Muscle layer of colon (tissue), 2 donors: ENCODE results near the gene SEC22C.
"Not testable (repeated sequence)": the region's sequence is repeated elsewhere in the genome, so short reads cannot be mapped to it uniquely, and the experiment has no call there.

Experiments used
- H3K27ac ChIP-seq: one replicate; pipeline ENCODE4 v1.7.0; 2013; ENCODE audit warnings: low read depth, mild to moderate bottlenecking, low read length, moderate library complexity
- H3K27me3 ChIP-seq, 2 donors: one replicate each; pipeline ENCODE4 v1.7.0; 2013; ENCODE audit warnings: low read length in 2 of 2, mild to moderate bottlenecking in 2 of 2; ENCODE audit not compliant: insufficient read depth in 2 of 2, control insufficient read depth in 1 of 2
- H3K36me3 ChIP-seq: one replicate; pipeline ENCODE4 v1.7.0; 2013; ENCODE audit warnings: mild to moderate bottlenecking, low read length; ENCODE audit not compliant: insufficient read depth
- H3K4me1 ChIP-seq: one replicate; pipeline ENCODE4 v1.7.0; 2013; ENCODE audit warnings: mild to moderate bottlenecking, low read length; ENCODE audit not compliant: insufficient read depth
- H3K4me3 ChIP-seq, 2 donors: one replicate each; pipeline ENCODE4 v1.7.0; 2013; ENCODE audit warnings: low read length in 2 of 2, low read depth in 1 of 2, mild to moderate bottlenecking in 1 of 2, moderate library complexity in 1 of 2
- H3K9ac ChIP-seq: one replicate; pipeline ENCODE4 v1.7.0; 2013; ENCODE audit warnings: low read length
- H3K9me3 ChIP-seq: one replicate; pipeline ENCODE4 v1.7.0; 2013; ENCODE audit warnings: mild to moderate bottlenecking, low read length
- donor health status: abdominal sarcoma.
- donor health status: Adenocarcinoma of cecum.

Gene SEC22C

GRCh38 chr3:42600111-42600957, 18.6 kb upstream of the SEC22C start, which contains the start of gene NKTR:
Gene NKTR, plus strand, starts transcription at chr3:42600686. Its CDS starts 321 bp downstream, at chr3:42601007.
- Histone ChIP-seq H3K4me1 (peaks cover 23% of the 10 kb centered on the region), H3K9ac (peak within 1 kb of the TSS; percentile 63), H3K9me3 (no peaks in the 10 kb centered on the region), H3K36me3 (no peaks in the 10 kb centered on the region), H3K27ac (peak within 1 kb of the TSS; percentile 97), H3K4me3 (peak within 1 kb of the TSS; percentile 75), H3K27me3 (no peaks in the 10 kb centered on the region)

- not testable (repeated sequence) for H3K9me3 ChIP-seq, H3K27me3 ChIP-seq, H3K36me3 ChIP-seq, H3K4me3 ChIP-seq, H3K27ac ChIP-seq, H3K9ac ChIP-seq, H3K4me1 ChIP-seq
Measured at GRCh38 chr3:42597098-42597497, 15.3 kb upstream of the SEC22C start.

DNA sequence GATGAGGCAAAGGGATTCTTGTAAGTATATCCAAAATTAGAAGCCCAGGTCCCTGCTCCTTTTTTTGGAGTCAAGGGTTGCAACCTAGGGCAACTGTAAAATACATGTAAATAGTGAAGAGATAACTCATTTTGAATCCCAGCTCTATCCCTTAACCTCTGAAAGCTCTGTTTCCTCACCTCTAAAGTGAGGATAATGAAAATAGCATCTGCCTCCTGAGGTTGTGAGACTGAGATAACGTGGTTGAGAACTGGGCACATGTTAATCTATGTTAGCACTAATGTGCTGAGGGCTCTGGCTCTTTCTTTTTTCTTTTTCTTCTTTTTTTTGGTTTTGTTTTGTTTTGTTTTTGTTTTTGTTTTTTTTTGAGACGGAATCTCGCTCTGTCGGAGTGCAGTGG, 13.9 kb upstream of the SEC22C start:
- Histone ChIP-seq H3K4me3 (no peak overlapping the region), H3K9me3 (no peaks in the 10 kb centered on the region), H3K4me1 (peaks cover 8% of the 10 kb centered on the region), H3K36me3 (no peaks in the 10 kb centered on the region), H3K27ac (no peak overlapping the region), H3K9ac (no peak overlapping the region), H3K27me3 (no peaks in the 10 kb centered on the region)

DNA sequence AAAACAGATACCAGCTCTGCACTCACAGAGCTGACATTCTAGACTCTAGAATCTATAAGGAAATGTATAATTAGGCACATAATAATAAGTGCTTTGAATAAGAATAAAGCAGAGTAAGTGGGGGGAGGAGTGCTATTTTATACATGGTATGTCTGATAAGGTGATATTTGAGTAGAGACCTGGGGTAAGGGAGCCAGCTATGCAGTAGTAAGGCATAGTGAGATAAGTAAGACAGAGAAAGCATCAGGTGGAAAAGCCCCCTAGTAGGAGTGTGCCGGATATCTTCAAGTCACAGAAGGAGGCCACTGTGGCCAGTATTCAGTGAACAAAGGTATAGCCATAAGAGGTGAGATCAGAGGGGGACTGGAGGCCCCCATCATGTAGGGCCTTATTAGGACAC, 11.9 kb upstream of the SEC22C start:
- Histone ChIP-seq H3K27ac (no peak overlapping the region), H3K9me3 (no peaks in the 10 kb centered on the region), H3K9ac (no peak overlapping the region), H3K27me3 (no peaks in the 10 kb centered on the region), H3K36me3 (no peaks in the 10 kb centered on the region), H3K4me3 (no peak overlapping the region), H3K4me1 (peaks cover 8% of the 10 kb centered on the region)

- Histone ChIP-seq H3K36me3 (no peaks in the 10 kb centered on the region), H3K9ac (no peak overlapping the region), H3K4me1 (peaks cover 8% of the 10 kb centered on the region), H3K4me3 (peak overlapping the region in 1 of 2 donors; percentile 72), H3K9me3 (no peaks in the 10 kb centered on the region), H3K27me3 (no peaks in the 10 kb centered on the region), H3K27ac (no peak overlapping the region)
Measured at GRCh38 chr3:42591811-42592210, 10.0 kb upstream of the SEC22C start.

DNA sequence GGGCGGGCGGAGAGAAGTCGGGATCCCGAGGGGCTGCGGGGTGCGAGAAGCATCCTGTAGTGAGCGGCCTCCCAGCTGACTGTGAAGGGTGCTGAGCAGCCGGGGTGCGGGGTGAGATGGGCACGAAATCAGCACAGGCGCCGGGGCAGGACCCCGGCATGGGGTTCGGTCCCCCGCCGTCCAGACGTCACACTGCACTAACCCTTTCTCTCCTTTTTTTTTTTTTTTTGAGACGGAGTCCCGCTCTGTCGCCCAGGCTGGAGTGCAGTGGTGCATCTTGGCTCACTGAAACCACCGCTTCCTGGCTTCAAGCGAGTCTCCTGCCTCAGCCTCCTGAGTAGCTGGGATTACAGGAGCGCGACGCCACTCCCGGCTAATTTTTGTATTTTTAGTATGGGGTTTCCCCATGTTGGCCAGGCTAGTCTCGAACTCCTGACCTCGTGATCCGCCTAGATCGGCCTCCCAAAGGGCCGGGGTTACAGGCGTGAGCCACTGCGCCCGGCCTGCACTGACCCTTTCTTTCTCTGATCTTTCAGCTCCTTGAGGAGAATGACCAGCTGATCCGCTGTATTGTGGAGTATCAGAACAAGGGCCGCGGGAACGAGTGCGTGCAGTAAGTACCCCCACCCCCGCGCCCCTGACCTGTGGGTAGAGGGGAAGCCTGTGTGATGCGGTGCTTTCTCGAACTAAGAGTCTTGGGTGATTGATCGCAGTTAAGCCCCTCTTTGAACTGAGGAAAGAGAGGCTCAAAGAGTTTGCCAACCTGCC, 9.4 kb upstream of the SEC22C start:
- Histone ChIP-seq H3K9me3 (no peaks in the 10 kb centered on the region), H3K9ac (peak overlapping the region; percentile 53), H3K27me3 (no peaks in the 10 kb centered on the region)

GRCh38 chr3:42589382-42590109, 7.8 kb upstream of the SEC22C start:
- Histone ChIP-seq H3K27ac (peak overlapping the region; percentile 66), H3K36me3 (no peaks in the 10 kb centered on the region), H3K4me3 (peak overlapping the region in 1 of 2 donors; percentile 64), H3K9ac (no peak overlapping the region), H3K9me3 (no peaks in the 10 kb centered on the region), H3K4me1 (peaks cover 8% of the 10 kb centered on the region), H3K27me3 (no peaks in the 10 kb centered on the region)

More for the DNA sequence above, 9.4 kb upstream of the SEC22C start:
- Histone ChIP-seq H3K4me1 (peaks cover 8% of the 10 kb centered on the region), H3K27ac (peak overlapping the region; percentile 63), H3K36me3 (no peaks in the 10 kb centered on the region), H3K4me3 (peak overlapping the region; percentile 31 to 72)

GRCh38 chr3:42588625-42589024, 6.9 kb upstream of the SEC22C start:
- no peak overlapping the region for H3K27ac ChIP-seq
- H3K36me3 ChIP-seq, result no peaks in the 10 kb centered on the region
- no peaks in the 10 kb centered on the region for H3K9me3 ChIP-seq
- H3K4me1 ChIP-seq, result peaks cover 8% of the 10 kb centered on the region
- no peak overlapping the region for H3K4me3 ChIP-seq
- no peaks in the 10 kb centered on the region for H3K27me3 ChIP-seq
- no peak overlapping the region for H3K9ac ChIP-seq

DNA sequence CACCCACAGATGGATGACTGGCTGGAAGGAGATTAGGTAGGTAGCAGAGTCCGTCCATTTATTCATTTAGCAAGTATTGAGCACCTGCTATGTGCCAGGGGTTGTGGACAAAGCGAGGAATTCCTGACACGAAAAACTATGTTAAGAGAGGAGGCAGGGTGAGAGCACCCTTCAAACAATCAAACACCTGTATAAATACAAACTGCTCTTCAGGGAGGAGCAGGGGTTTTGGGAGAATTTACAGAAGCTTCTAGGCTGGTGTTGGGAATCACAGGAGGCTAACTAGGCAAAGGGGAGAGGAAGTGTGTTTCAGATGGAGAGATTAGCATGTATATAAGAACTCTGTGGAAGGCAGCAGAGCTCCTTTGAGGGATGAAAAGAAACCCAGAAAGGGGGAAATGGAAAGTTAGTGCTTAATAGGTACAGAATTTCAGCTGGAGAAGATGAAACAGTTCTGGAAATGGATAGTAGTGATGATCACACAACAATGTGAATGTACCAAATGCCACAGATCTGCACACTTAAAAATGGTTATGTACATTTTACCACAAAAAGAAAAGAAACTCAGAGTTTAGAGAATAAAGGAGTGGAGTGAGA, 805 bp upstream of the SEC22C start:
- Histone ChIP-seq H3K27ac (peak overlapping the region; percentile 82), H3K9me3 (no peaks in the 10 kb centered on the region), H3K4me1 (peaks cover 25% of the 10 kb centered on the region), H3K4me3 (peak overlapping the region; percentile 70 to 81), H3K9ac (peak overlapping the region; percentile 72), H3K27me3 (no peaks in the 10 kb centered on the region), H3K36me3 (no peaks in the 10 kb centered on the region)

- H3K9ac ChIP-seq, result peak overlapping the region; percentile 50
- peak overlapping the region; percentile 82 for H3K27ac ChIP-seq
- no peaks in the 10 kb centered on the region for H3K27me3 ChIP-seq
- peaks cover 25% of the 10 kb centered on the region for H3K4me1 ChIP-seq
- no peaks in the 10 kb centered on the region for H3K9me3 ChIP-seq
- no peaks in the 10 kb centered on the region for H3K36me3 ChIP-seq
- H3K4me3 ChIP-seq, result peak overlapping the region; percentile 70 to 81
Measured at GRCh38 chr3:42581400-42581708, 413 bp downstream of the SEC22C start.

DNA sequence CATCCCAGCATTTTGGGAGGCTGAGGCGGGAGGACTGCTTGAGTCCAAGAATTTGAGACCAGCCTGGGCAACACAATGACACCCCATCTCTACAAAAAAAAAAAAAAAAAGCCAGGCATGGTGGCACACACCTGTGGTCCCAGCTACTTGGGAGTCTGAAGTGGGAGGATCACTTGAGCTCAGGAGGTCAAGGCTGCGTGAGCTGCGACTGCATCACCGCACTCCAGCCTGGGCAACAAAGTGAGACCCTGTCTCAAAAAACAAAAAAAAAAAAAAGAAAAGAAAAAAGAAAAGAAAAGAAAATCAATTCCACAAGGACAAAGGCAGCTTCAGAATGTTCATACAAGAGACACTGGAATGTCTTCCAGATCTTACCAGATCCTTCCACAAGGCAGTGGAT, 2.4 kb downstream of the SEC22C start:
- not testable (repeated sequence) for H3K27me3 ChIP-seq, H3K27ac ChIP-seq, H3K9ac ChIP-seq, H3K36me3 ChIP-seq, H3K9me3 ChIP-seq, H3K4me3 ChIP-seq
- peaks cover 25% of the 10 kb centered on the region for H3K4me1 ChIP-seq
